Colonic mucosa (tissue), 4 donors: ENCODE data around the gene MET. TPM values are rescaled to one million over a fixed set of nuclear protein-coding genes. Genes with fewer than 3 reads are reported as not detected.
"Not testable (repeated sequence)": the region's sequence is repeated elsewhere in the genome, so short reads cannot be mapped to it uniquely, and the experiment has no call there.

Experiments
- DNase-seq: peaks from one replicate; pipeline ENCODE4 v3.0.0-alpha.2; 2020
- H3K27ac ChIP-seq: fragments of 200-600 bp; one replicate; pipeline ENCODE4 v1.8.0; 2021
- H3K27me3 ChIP-seq: fragments of 200-600 bp; one replicate; pipeline ENCODE4 v1.8.0; 2021
- H3K36me3 ChIP-seq: fragments of 200-600 bp; one replicate; pipeline ENCODE4 v1.8.0; 2021
- H3K4me1 ChIP-seq: fragments of 200-600 bp; one replicate; pipeline ENCODE4 v1.8.0; 2021; ENCODE audit warnings: mild to moderate bottlenecking
- H3K4me3 ChIP-seq: fragments of 200-600 bp; one replicate; pipeline ENCODE4 v1.8.0; 2021
- H3K9ac ChIP-seq, 2 donors: one replicate each; pipeline ENCODE4 v1.7.0; 2013; ENCODE audit warnings: control low read depth in 2 of 2, low read depth in 2 of 2, low read length in 2 of 2
- H3K9me3 ChIP-seq: fragments of 200-600 bp; one replicate; pipeline ENCODE4 v1.8.0; 2021
- intact Hi-C: fragments of 100-400 bp; cut with DNase I; formaldehyde crosslinking; loops from one replicate; pipeline ENCODE4 v1.14.1; 2022
- total RNA-seq, 2 donors: library from RNA; stranded (reverse); fragmentation: NEBNext Ultra II Directional in 1 of 2; extraction: Animal tissue kit (Norgen Biotek cat#: 25700) in 1 of 2; gene quantifications; one replicate each; pipeline ENCODE4 v1.2.1, GENCODE V29; 2021
- TF ChIP-seq, protein P1 (sequence below): fragments of 200-600 bp; IDR thresholded peaks from one replicate; pipeline ENCODE4 v1.8.0; 2022; ENCODE audit warnings: antibody characterized with exemption, mild to moderate bottlenecking
- donor health status: healthy.
- donor health status: DM: no; HTN: no; CAD: no.
- donor health status: DM: no; HTN: no; CAD: no.

Gene MET
- total RNA-seq, 2 donors from 2014 or later, result 38.3 to 45.3 TPM

DNA sequence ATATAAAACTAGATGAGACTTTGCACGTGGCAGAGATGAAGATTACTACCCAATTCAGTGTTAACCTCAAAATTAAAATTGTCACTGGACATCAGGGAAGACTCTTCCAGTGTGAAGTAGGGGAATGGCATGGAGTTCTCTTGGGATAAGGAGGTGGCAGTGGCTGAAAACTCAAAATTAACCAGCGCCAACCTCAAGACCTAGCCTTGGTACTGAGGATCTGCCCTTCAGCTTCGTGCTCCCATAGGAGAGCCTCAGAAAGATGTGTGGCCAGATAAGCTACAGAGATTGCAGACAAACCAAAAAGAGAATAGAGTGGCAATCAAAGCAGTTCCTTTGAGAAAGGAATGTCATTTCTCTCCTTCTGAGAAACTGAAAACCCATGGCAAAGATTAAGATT, 143.0 kb downstream of the MET start:
- Histone ChIP-seq H3K4me3 (no peak overlapping the region), H3K9me3 (no peaks in the 10 kb centered on the region), H3K9ac (no peak overlapping the region), H3K4me1 (peaks cover 10% of the 10 kb centered on the region), H3K27me3 (no peaks in the 10 kb centered on the region), H3K27ac (no peak overlapping the region), H3K36me3 (no peaks in the 10 kb centered on the region)
- intact Hi-C loops, result loop anchor here (10.0 kb wide), 1 partner anchor 640 kb away; no protein-coding TSS in a partner anchor
- TF ChIP-seq, protein P1, sequence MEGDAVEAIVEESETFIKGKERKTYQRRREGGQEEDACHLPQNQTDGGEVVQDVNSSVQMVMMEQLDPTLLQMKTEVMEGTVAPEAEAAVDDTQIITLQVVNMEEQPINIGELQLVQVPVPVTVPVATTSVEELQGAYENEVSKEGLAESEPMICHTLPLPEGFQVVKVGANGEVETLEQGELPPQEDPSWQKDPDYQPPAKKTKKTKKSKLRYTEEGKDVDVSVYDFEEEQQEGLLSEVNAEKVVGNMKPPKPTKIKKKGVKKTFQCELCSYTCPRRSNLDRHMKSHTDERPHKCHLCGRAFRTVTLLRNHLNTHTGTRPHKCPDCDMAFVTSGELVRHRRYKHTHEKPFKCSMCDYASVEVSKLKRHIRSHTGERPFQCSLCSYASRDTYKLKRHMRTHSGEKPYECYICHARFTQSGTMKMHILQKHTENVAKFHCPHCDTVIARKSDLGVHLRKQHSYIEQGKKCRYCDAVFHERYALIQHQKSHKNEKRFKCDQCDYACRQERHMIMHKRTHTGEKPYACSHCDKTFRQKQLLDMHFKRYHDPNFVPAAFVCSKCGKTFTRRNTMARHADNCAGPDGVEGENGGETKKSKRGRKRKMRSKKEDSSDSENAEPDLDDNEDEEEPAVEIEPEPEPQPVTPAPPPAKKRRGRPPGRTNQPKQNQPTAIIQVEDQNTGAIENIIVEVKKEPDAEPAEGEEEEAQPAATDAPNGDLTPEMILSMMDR, result no peak
- DNase-seq, result no peak

DNA sequence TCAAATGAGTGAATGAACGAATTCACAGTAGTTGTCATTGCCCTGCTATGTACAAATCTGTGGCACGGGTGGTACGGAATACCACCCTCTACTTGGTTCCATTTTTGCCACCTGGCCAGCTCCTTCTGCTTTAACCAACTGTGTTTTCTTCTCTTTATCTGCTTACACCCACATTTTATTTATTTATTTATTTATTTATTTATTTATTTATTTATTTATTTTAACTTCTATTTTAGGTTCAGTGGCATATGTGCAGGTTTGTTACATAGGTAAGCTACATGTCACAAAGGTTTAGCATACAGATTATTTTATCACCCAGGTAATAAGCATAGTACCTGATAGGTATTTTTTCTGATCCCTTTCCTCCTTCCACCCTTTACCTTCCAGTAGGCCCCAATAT, 148.2 kb downstream of the MET start:
- DNase-seq, result no peak
- Histone ChIP-seq H3K9me3 (no peaks in the 10 kb centered on the region), H3K27ac (no peak overlapping the region), H3K4me3 (no peak overlapping the region), H3K36me3 (no peaks in the 10 kb centered on the region), H3K4me1 (no peaks in the 10 kb centered on the region), H3K9ac (no peak overlapping the region), H3K27me3 (no peaks in the 10 kb centered on the region)
- intact Hi-C loops, result no loop called here
- TF ChIP-seq, protein P1, result no peak

DNA sequence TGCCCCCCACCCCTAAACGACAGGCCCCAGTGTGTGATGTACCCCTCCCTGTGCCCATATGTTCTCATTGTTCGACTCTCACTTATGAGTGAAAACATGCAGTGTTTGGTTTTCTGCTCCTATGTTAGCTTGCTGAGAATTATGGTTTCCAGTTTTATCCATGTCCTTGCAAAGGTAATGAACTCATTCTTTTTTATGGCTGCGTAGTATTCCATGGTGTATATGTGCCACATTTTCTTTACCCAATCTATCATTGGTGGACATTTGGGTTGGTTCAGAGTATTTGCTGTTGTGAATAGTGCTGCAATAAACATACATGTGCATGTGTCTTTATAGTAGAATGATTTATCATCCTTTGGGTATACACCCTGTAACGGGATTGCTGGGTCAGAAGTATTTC, 149.7 kb downstream of the MET start:
- intact Hi-C loops, H3K9me3 ChIP-seq, H3K4me3 ChIP-seq, H3K36me3 ChIP-seq, H3K27ac ChIP-seq, H3K27me3 ChIP-seq, DNase-seq, H3K9ac ChIP-seq, H3K4me1 ChIP-seq: not testable (repeated sequence)

DNA sequence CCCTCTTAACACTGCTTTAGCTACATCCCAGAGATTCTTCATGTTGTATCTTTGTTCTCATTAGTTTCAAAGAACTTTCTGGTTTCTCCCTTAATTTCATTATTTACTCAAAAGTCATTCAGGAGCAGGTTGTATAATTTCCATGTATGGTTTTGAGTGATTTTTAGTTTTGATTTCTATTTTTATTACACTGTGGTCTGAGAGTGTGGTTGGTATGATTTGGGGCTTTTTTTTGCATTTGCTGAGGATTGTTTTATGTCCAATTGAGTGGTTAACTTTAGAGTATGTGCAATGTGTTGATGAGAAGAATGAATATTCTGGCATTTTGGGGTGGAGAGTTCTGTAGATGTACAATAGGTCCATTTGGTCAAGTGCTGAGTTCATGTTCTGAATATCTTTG, 152.5 kb downstream of the MET start:
- H3K9ac ChIP-seq, result no peak overlapping the region
- intact Hi-C loops, result no loop called here
- no peaks in the 10 kb centered on the region for H3K36me3 ChIP-seq
- H3K27me3 ChIP-seq, result no peaks in the 10 kb centered on the region
- H3K9me3 ChIP-seq, result no peaks in the 10 kb centered on the region
- no peaks in the 10 kb centered on the region for H3K4me1 ChIP-seq
- no peak overlapping the region for H3K27ac ChIP-seq
- TF ChIP-seq, protein P1, result no peak
- DNase-seq, result no peak
- no peak overlapping the region for H3K4me3 ChIP-seq

DNA sequence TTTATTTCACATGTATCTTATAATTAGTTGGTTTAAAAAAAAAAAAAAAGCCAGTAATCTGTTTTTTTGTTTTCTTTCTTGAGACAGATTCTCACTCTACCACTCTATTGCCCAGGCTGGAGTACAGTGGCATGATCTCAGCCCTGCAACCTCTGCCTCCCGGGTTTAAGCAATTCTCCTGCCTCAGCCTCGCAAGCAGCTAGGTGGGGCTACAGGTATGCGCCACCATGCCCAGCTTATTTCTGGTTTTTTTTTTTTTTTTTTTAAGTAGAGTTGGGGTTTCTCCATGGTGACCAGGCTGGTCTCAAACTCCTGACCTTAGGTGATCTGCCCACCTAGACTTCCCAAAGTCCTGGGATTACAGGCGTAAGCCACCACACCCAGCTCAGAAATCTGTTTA, 156.3 kb downstream of the MET start:
- TF ChIP-seq, protein P1, result no peak
- no peak overlapping the region for H3K4me3 ChIP-seq
- DNase-seq, result no peak
- H3K4me1 ChIP-seq, result no peaks in the 10 kb centered on the region
- H3K27ac ChIP-seq, result no peak overlapping the region
- no peaks in the 10 kb centered on the region for H3K27me3 ChIP-seq
- intact Hi-C loops, result no loop called here
- no peaks in the 10 kb centered on the region for H3K36me3 ChIP-seq
- no peaks in the 10 kb centered on the region for H3K9me3 ChIP-seq
- no peak overlapping the region for H3K9ac ChIP-seq

DNA sequence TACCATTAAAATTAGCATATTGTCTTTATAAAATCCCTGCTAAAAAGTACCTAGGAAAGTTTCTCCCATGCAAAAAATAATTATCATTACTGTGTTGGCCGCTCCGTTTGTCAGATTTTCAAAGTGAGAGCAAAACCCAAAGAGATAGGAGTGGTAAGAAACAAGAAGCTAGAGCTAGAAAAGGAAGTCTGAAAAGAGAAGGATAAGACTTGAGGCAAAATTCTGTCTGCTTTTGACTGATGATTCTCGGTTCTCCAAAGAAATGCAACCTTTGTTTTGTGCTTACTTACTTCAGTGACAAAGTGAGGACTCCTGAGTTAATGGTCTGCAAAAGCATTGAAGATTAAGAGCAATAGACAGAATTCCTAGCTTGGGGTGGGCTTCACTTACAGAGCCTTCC, 157.0 kb downstream of the MET start:
- Histone ChIP-seq H3K4me3 (no peak overlapping the region), H3K9me3 (no peaks in the 10 kb centered on the region), H3K27ac (no peak overlapping the region), H3K9ac (no peak overlapping the region), H3K27me3 (no peaks in the 10 kb centered on the region), H3K4me1 (no peaks in the 10 kb centered on the region), H3K36me3 (no peaks in the 10 kb centered on the region)
- TF ChIP-seq, protein P1, result no peak
- intact Hi-C loops, result no loop called here
- no peak for DNase-seq
